ENCODE data around the gene CXCL14. TPM values are rescaled to one million over a fixed set of nuclear protein-coding genes. Genes with fewer than 3 reads are reported as not detected.

CXCL14 gene
- total and polyA plus RNA-seq, 7 donors = 2.2 to 56.7 (median 16.1) TPM

DNA sequence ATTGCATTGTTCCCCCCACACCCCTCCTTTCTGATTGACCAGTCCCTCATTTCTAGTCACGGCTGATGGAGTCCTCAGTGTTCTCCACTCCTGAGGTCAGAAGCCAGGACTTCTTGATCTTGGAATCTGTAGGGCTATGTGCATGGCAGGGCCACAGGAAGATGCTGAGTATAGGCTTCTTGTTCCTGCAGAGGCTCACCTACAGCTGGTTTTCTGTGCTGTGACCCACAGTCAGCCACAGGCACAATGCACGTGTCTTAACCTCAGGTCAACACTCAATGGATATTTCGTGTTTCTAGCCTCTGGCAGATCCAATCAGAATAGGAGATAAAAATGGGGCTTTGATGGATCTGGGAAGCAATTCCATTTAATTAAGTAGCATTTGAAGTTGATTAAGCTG is 14.3 kb upstream of the CXCL14 start:
- 86 to 89% methylated on average over 3 of the region's 3 CpGs for WGBS, 2 donors
- H3K36me3 ChIP-seq = no peaks in the 10 kb centered on the region
- DNase-seq = no peak
- TF ChIP-seq POLR2AphosphoS5 (IDR thresholded peaks at IDR 0.05) (no peak), POLR2A (IDR thresholded peaks at IDR 0.05) (no peak), EP300 (IDR thresholded peaks at IDR 0.05) (no peak)
- TF ChIP-seq, protein P1, sequence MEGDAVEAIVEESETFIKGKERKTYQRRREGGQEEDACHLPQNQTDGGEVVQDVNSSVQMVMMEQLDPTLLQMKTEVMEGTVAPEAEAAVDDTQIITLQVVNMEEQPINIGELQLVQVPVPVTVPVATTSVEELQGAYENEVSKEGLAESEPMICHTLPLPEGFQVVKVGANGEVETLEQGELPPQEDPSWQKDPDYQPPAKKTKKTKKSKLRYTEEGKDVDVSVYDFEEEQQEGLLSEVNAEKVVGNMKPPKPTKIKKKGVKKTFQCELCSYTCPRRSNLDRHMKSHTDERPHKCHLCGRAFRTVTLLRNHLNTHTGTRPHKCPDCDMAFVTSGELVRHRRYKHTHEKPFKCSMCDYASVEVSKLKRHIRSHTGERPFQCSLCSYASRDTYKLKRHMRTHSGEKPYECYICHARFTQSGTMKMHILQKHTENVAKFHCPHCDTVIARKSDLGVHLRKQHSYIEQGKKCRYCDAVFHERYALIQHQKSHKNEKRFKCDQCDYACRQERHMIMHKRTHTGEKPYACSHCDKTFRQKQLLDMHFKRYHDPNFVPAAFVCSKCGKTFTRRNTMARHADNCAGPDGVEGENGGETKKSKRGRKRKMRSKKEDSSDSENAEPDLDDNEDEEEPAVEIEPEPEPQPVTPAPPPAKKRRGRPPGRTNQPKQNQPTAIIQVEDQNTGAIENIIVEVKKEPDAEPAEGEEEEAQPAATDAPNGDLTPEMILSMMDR (IDR thresholded peaks at IDR 0.05) = no peak
- no peak overlapping the region for H3K4me3 ChIP-seq
- H3K4me1 ChIP-seq = no peaks in the 10 kb centered on the region
- H3K27me3 ChIP-seq = no peaks in the 10 kb centered on the region
- H3K27ac ChIP-seq = no peak overlapping the region
- H3K9me3 ChIP-seq = peaks cover 0 to 4% (median 0%) of the 10 kb centered on the region in 4 donors
- intact Hi-C loops (cut with DNase I) = no loop called here

DNA sequence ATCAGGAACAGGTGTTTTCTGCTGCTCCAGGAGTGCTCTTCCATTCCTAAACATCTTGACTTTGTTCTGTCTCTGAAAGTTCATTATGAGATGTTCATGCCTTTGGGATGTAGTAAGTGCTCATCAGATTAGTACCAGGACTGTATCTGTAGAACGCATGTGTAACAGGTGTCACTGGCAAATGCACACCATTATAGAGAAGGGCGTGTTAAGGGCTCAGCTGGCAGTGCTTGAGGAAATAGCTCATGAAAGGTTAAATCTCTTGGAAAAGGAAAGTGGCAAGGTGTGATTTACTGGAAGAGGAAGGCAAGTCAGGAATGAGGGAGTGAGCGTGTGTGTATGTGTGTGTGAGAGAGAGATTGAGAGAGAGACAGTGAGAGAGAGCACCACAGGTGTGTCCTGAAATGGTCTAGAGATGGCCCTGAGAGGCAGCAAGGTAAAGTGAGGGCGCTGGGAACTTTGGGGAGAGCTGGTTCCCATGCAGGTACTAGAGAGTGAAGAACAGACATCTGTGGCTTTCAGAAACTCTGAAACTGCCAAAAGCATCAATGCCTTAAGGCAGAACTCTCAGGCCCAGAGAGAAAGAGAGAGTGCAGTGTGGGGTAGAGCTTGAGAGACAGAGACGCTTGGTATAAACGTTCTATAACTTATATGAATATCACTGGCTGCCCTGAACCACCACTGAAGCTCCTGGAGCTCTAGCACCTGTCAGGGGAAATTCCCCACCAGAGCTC is 13.7 kb upstream of the CXCL14 start:
- Histone ChIP-seq H3K27ac (no peak overlapping the region), H3K9me3 (peaks cover 0 to 4% (median 0%) of the 10 kb centered on the region in 4 donors), H3K27me3 (no peaks in the 10 kb centered on the region), H3K4me1 (no peaks in the 10 kb centered on the region), H3K4me3 (no peak overlapping the region), H3K36me3 (no peaks in the 10 kb centered on the region)
- no peak for DNase-seq
- WGBS, 2 donors = 39 to 75% methylated on average over 6 of the region's 6 CpGs
- TF ChIP-seq EP300 (IDR thresholded peaks at IDR 0.05) = no peak
- no peak for TF ChIP-seq POLR2A (IDR thresholded peaks at IDR 0.05)
- no peak for TF ChIP-seq POLR2AphosphoS5 (IDR thresholded peaks at IDR 0.05)
- TF ChIP-seq, protein P1 (IDR thresholded peaks at IDR 0.05) = no peak
- intact Hi-C loops (cut with DNase I) = no loop called here

DNA sequence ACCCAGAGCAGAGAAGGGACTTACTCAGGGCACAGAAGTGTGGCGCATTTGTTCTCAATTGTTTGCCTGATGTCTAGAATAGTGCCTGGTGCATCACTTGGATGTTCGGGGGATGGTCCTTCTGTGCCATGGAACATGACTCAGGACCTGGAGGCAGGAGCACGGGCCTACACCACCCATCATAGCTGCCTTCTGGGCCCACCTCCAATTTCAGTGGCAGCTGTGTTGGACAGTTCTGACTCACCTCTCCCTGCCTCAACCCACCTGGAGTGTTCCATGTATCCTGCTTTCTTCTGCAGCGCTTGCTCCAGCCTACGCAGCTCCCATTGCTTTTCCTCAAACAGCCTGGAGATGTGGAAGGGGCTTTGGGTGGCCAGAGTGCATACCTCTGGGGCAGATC is 12.5 kb upstream of the CXCL14 start:
- no peaks in the 10 kb centered on the region for H3K36me3 ChIP-seq
- intact Hi-C loops (cut with DNase I) = no loop called here
- H3K27me3 ChIP-seq = no peaks in the 10 kb centered on the region
- no peak overlapping the region for H3K27ac ChIP-seq
- H3K4me1 ChIP-seq = no peaks in the 10 kb centered on the region
- H3K9me3 ChIP-seq = peaks cover 0 to 4% (median 0%) of the 10 kb centered on the region in 4 donors
- no peak overlapping the region for H3K4me3 ChIP-seq
- no peak for DNase-seq
- TF ChIP-seq POLR2A (IDR thresholded peaks at IDR 0.05) (no peak), POLR2AphosphoS5 (IDR thresholded peaks at IDR 0.05) (no peak), EP300 (IDR thresholded peaks at IDR 0.05) (no peak)
- TF ChIP-seq, protein P1 (IDR thresholded peaks at IDR 0.05) = no peak
- WGBS, 2 donors = 91 to 94% methylated on average over 5 of the region's 5 CpGs

DNA sequence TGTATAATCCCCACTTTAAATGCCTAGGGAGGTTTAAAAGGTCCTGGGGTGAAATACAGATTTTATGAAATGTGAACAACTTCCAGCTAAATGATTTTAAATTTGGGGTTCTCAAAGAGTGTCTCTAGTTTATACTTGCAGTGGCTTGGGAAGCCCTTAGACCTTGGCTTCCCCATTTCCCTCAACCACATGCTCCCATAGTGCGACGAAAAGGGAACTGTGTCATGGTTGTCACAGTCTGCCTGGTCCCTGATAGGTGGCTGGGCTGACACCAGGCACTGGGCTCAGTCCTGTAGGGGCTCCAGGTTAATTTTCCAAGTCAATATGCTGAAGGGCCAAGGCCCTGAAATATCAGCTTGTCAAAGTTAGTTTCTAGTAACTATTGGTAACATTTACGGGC is 10.4 kb upstream of the CXCL14 start:
- H3K4me3 ChIP-seq = no peak overlapping the region
- H3K4me1 ChIP-seq = no peaks in the 10 kb centered on the region
- no peak for DNase-seq
- H3K36me3 ChIP-seq = no peaks in the 10 kb centered on the region
- no peaks in the 10 kb centered on the region for H3K27me3 ChIP-seq
- no peak for TF ChIP-seq EP300 (IDR thresholded peaks at IDR 0.05)
- no peak for TF ChIP-seq POLR2A (IDR thresholded peaks at IDR 0.05)
- TF ChIP-seq, protein P1 (IDR thresholded peaks at IDR 0.05) = no peak
- TF ChIP-seq POLR2AphosphoS5 (IDR thresholded peaks at IDR 0.05) = no peak
- 75 to 93% methylated on average over 3 of the region's 3 CpGs for WGBS, 2 donors
- no peak overlapping the region for H3K27ac ChIP-seq
- no peaks in the 10 kb centered on the region for H3K9me3 ChIP-seq
- intact Hi-C loops (cut with DNase I) = no loop called here
